A549 (cell line): ENCODE measurements around the gene NDUFS8. TPM values are rescaled to one million over a fixed set of nuclear protein-coding genes. Genes with fewer than 3 reads are reported as not detected.
A peak's percentile ranks its signal among the peaks of the same experiment; 100 is the strongest.

Source experiments
- ATAC-seq, 2 experiments: fragments of 200-7000 bp in 1 of 2; fragments of >200 bp in 1 of 2; cut with Nextera tagmentation in 1 of 2; cut with Tn5 transposase in 1 of 2; 3 replicates each; pipeline versions ENCODE4 v1.8.0 to v1.9.1; 2018 to 2020; ENCODE audit warnings: mild to moderate bottlenecking in 1 of 2, moderate library complexity in 1 of 2
- CTCF ChIA-PET: fragments of 300-600 bp; sonication (Branson Sonifier 250); formaldehyde crosslinking; extraction: SDS; loops from one replicate; lab custom pipeline; 2021; ENCODE audit warnings: antibody characterized with exemption, inconsistent platforms; lab: Yijun Ruan, JAX
- POLR2A ChIA-PET: fragments of 350-600 bp; formaldehyde crosslinking; extraction: SDS; loops from one replicate; lab custom pipeline; 2021; ENCODE audit warnings: antibody characterized with exemption, inconsistent platforms; lab: Yijun Ruan, JAX
- DNase-seq, 2 experiments: peaks; one replicate each; pipeline versions ENCODE4 v3.0.0 to v3.0.0-alpha.2; 2011 to 2016; ENCODE audit warnings: low read depth in 1 of 2, low spot score in 1 of 2
- FAIRE-seq: peaks from 2 replicates; lab custom pipeline; 2011; peaks lifted over from hg19 to GRCh38; lab: Jason Lieb, UNC
- H3K27ac ChIP-seq, 2 experiments: fragments of >200 bp; sonication (Bioruptor Twin); formaldehyde crosslinking; 3 replicates each; pipeline ENCODE4 v1.5.1; 2016 to 2017
- H3K4me1 ChIP-seq: fragments of >200 bp; sonication (Bioruptor Twin); formaldehyde crosslinking; 3 replicates; pipeline ENCODE4 v1.6.1; 2016
- H3K4me2 ChIP-seq: fragments of >200 bp; sonication (Bioruptor Twin); formaldehyde crosslinking; 3 replicates; pipeline ENCODE4 v1.6.1; 2016
- H3K4me3 ChIP-seq: fragments of >200 bp; sonication (Bioruptor Twin); formaldehyde crosslinking; 3 replicates; pipeline ENCODE4 v1.5.1; 2016
- H3K9me3 ChIP-seq: fragments of >200 bp; sonication (Bioruptor Twin); formaldehyde crosslinking; 3 replicates; pipeline ENCODE4 v1.6.1; 2016
- EP300 ChIP-seq, 2 experiments: fragments of >200 bp; sonication (Bioruptor Twin); formaldehyde crosslinking; IDR thresholded peaks; 2 replicates in 1 of 2; 3 replicates in 1 of 2; pipeline ENCODE4 v1.6.1; 2016 to 2017
- ESRRA ChIP-seq: fragments of 150-350 bp; IDR thresholded peaks from 2 replicates; pipeline ENCODE4 v1.6.1; 2014; ENCODE audit warnings: mild to moderate bottlenecking, low read length, borderline replicate concordance
- FOSL2 ChIP-seq, 2 experiments: fragments of 450-650 bp in 1 of 2; fragments of >200 bp in 1 of 2; sonication (Bioruptor Twin) in 1 of 2; formaldehyde crosslinking; IDR thresholded peaks; 2 replicates each; pipeline versions ENCODE4 v1.5.0 to v1.6.1; 2016 to 2020; ENCODE audit warnings: mild to moderate bottlenecking in 1 of 2, moderate library complexity in 1 of 2
- FOXS1 ChIP-seq: fragments of 250-450 bp; sonication (Bioruptor Pico); IDR thresholded peaks from 2 replicates; pipeline ENCODE4 v1.5.0; 2020; ENCODE audit warnings: mild to moderate bottlenecking, moderate library complexity
- GATA3 ChIP-seq: IDR thresholded peaks from 2 replicates; pipeline ENCODE4 v1.6.1; 2012; ENCODE audit warnings: borderline replicate concordance
- HOXA7 ChIP-seq: fragments of 250-450 bp; sonication (Bioruptor Pico); IDR thresholded peaks from 2 replicates; pipeline ENCODE4 v1.5.0; 2020; ENCODE audit warnings: mild to moderate bottlenecking, moderate library complexity
- HOXB13 ChIP-seq: fragments of 250-450 bp; sonication (Bioruptor Pico); IDR thresholded peaks from 2 replicates; pipeline ENCODE4 v1.5.0; 2020; ENCODE audit warnings: low read depth, mild to moderate bottlenecking, moderate library complexity
- HOXB5 ChIP-seq: fragments of 250-450 bp; sonication (Bioruptor Pico); IDR thresholded peaks from 2 replicates; pipeline ENCODE4 v1.5.0; 2020; ENCODE audit warnings: mild to moderate bottlenecking, moderate library complexity
- JUN ChIP-seq, 2 experiments: fragments of >200 bp; sonication (Bioruptor Twin); formaldehyde crosslinking; IDR thresholded peaks; 2 replicates in 1 of 2; 3 replicates in 1 of 2; pipeline ENCODE4 v1.6.1; 2016 to 2017
- KDM5A ChIP-seq: fragments of 200-600 bp; sonication (generic); IDR thresholded peaks from 2 replicates; pipeline ENCODE4 v1.6.1; 2016; ENCODE audit warnings: antibody characterized with exemption, mild to moderate bottlenecking
- PHF8 ChIP-seq: fragments of 200-600 bp; sonication (generic); IDR thresholded peaks from 2 replicates; pipeline ENCODE4 v1.6.1; 2016; ENCODE audit warnings: low read depth, mild to moderate bottlenecking, antibody characterized with exemption, moderate library complexity, borderline replicate concordance
- POLR2A ChIP-seq: IDR thresholded peaks from 2 replicates; pipeline ENCODE4 v1.6.1; 2012; ENCODE audit warnings: mild to moderate bottlenecking, low read length
- POLR2AphosphoS2 ChIP-seq: conservative IDR thresholded peaks from 2 replicates; pipeline ENCODE4 v1.6.1; 2012; ENCODE audit warnings: low read length, improper control_type of control experiment, inconsistent platforms
- RAD21 ChIP-seq, 2 experiments: fragments of >200 bp in 1 of 2; sonication (Bioruptor Twin) in 1 of 2; formaldehyde crosslinking in 1 of 2; IDR thresholded peaks in 1 of 2; conservative IDR thresholded peaks in 1 of 2; 2 replicates in 1 of 2; 3 replicates in 1 of 2; pipeline ENCODE4 v1.6.1; 2012 to 2018; ENCODE audit warnings: inconsistent platforms in 1 of 2
- RFX5 ChIP-seq: fragments of 450-650 bp; IDR thresholded peaks from 2 replicates; pipeline ENCODE4 v1.7.1; 2014; ENCODE audit warnings: antibody characterized with exemption, mild to moderate bottlenecking, moderate library complexity
- SREBF2 ChIP-seq: fragments of 450-650 bp; IDR thresholded peaks from 2 replicates; pipeline ENCODE4 v1.6.1; 2014; ENCODE audit warnings: mild to moderate bottlenecking, moderate library complexity
- TFCP2L1 ChIP-seq: fragments of 250-450 bp; sonication (Bioruptor Pico); IDR thresholded peaks from 2 replicates; pipeline ENCODE4 v1.5.0; 2021; ENCODE audit warnings: mild to moderate bottlenecking
- ZFP36 ChIP-seq: fragments of 450-650 bp; IDR thresholded peaks from 2 replicates; pipeline ENCODE4 v1.6.1; 2014; ENCODE audit warnings: borderline replicate concordance; ENCODE audit not compliant: partially characterized antibody
- ZSCAN20 ChIP-seq: fragments of 250-450 bp; sonication (Bioruptor Pico); IDR thresholded peaks from 2 replicates; pipeline ENCODE4 v1.8.0; 2022; ENCODE audit warnings: mild to moderate bottlenecking, moderate library complexity
- WGBS: methylation state at CpG from one replicate; pipeline ENCODE4 v1.1.6; 2017; ENCODE audit errors: missing lambda C conversion rate; 5-methylcytosine and 5-hydroxymethylcytosine counted together
- polyA minus RNA-seq: library from RNA; depleted of rRNA, polyadenylated mRNA; stranded (reverse); fragments of >200 nt; gene quantifications from 2 replicates; pipeline ENCODE4 v1.2.3, GENCODE V29; 2011; rRNA and poly(A)+ RNA removed
- polyA plus RNA-seq, 4 experiments: library from polyadenylated mRNA; depleted of rRNA in 3 of 4; stranded (reverse); fragments of >200 nt; fragmentation: RNase III in 1 of 4; extraction: RNeasy Plus Mini Kit Qiagen cat#74134 plus additional on column Dnase treatment in 1 of 4; gene quantifications; 2 replicates in 3 of 4; 3 replicates in 1 of 4; pipeline ENCODE4 v1.2.3, GENCODE V29; 2011 to 2017
- TF ChIP-seq, protein P1 (sequence below): fragments of >200 bp; sonication (Bioruptor Twin); formaldehyde crosslinking; IDR thresholded peaks from 3 replicates; pipeline ENCODE4 v1.5.1; 2016
- TF ChIP-seq, protein P2 (sequence below): fragments of >200 bp; sonication (Bioruptor Twin); formaldehyde crosslinking; IDR thresholded peaks from 2 replicates; pipeline ENCODE4 v1.6.1; 2016
- TF ChIP-seq, protein P3 (sequence below): IDR thresholded peaks from 2 replicates; pipeline ENCODE4 v1.6.1; 2012
- TF ChIP-seq, protein P4 (sequence below): IDR thresholded peaks from 2 replicates; pipeline ENCODE4 v1.6.1; 2012
- TF ChIP-seq, protein P5 (sequence below): fragments of 200-600 bp; sonication (generic); IDR thresholded peaks from 2 replicates; pipeline ENCODE4 v1.6.1; 2016; ENCODE audit warnings: antibody characterized with exemption, mild to moderate bottlenecking, moderate library complexity

Gene NDUFS8
- polyA plus RNA-seq (2011; rRNA removed) = 71.0 and 73.7 TPM in 2 replicates
- polyA plus RNA-seq (2012; cell fraction: cytosol; rRNA removed) = 361 and 428 TPM in 2 replicates
- polyA plus RNA-seq (2012; cell fraction: nucleus; rRNA removed) = 379 and 494 TPM in 2 replicates
- 283 to 300 TPM (median 298 TPM) in 3 replicates for polyA plus RNA-seq (2017; fragmentation: RNase III; extraction: RNeasy Plus Mini Kit Qiagen cat#74134 plus additional on column Dnase treatment)
- polyA minus RNA-seq = 93.4 and 105 TPM in 2 replicates

DNA sequence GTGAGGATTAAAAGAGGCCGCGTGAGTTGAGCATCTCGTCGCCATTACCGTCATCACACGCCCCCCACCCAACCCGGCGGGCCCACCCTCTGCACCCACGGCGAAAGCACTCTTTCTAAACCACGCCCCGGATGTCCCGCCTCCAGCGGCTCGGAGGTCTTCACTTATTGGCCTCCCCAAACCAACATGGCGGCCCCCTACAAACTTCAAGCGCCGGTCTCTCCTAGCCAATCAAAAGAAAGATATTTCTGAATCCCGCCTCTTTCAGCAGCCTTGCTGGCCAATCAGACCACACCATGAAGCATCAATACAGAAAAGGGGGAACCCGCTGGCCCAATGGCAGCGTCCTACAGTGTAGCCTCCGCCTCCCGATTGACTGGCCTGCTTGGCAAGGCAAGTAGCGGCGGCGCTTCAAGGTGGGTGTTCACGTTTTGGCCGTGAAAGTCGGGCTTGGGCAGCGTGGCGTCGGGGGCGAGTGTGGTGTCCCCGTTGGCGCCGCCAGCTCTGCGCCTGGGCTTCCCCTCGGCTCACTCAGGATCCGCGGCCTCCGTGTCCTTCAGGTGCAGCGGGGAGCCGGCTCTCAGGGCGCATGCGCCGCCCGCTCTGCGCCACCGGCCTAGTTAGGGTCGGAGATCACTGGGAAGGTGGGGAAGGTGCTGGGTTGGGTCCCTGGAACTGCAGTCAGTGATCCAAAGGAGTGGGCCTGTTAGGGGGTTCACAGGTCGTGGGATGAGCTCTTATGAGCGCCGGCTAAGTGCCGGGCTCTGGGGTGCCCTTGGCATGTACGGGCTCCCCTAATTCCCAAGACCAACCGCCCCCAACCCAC, at the start of gene NDUFS8:
Gene NDUFS8 (plus strand): TSS at position 364 of the 826 bp plus-strand sequence. CDS start 1,471 bp downstream, outside the sequence.
- ChIA-PET CTCF (interaction anchor here (1.1 to 12.3 kb wide), 4 partner anchors 9 to 24 kb away, joined by 3 to 204 read pairs (median 10); partner anchors contain the start of genes ALDH3B1 and UNC93B1), POLR2A (interaction anchor here (0.6 to 2.5 kb wide), 4 partner anchors 11 to 179 kb away, joined by 3 to 16 read pairs (median 10); partner anchors contain the start of gene ALDH3B1)
- Histone ChIP-seq H3K4me2 (peak within 1 kb of the TSS; percentile 88), H3K4me3 (peak within 1 kb of the TSS; percentile 94), H3K9me3 (no peaks in the 10 kb centered on the region), H3K27ac (peak within 1 kb of the TSS; percentile 94 to 98), H3K4me1 (peaks cover 68% of the 10 kb centered on the region)
- ATAC-seq (peak; percentile 78 to 91), DNase-seq (peak; percentile 99), FAIRE-seq (peak; percentile 85)
- WGBS = under 1% methylated on average over 29 of the region's 56 CpGs
- TF ChIP-seq, protein P1, sequence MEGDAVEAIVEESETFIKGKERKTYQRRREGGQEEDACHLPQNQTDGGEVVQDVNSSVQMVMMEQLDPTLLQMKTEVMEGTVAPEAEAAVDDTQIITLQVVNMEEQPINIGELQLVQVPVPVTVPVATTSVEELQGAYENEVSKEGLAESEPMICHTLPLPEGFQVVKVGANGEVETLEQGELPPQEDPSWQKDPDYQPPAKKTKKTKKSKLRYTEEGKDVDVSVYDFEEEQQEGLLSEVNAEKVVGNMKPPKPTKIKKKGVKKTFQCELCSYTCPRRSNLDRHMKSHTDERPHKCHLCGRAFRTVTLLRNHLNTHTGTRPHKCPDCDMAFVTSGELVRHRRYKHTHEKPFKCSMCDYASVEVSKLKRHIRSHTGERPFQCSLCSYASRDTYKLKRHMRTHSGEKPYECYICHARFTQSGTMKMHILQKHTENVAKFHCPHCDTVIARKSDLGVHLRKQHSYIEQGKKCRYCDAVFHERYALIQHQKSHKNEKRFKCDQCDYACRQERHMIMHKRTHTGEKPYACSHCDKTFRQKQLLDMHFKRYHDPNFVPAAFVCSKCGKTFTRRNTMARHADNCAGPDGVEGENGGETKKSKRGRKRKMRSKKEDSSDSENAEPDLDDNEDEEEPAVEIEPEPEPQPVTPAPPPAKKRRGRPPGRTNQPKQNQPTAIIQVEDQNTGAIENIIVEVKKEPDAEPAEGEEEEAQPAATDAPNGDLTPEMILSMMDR = no peak
- TF ChIP-seq EP300 (IDR thresholded peaks at IDR 0.05) (no peak), HOXB13 (CRISPR knock-in tag) (no peak), RFX5 (peak; percentile 73), SREBF2 (no peak), POLR2A (peak; percentile 64), FOSL2 (IDR thresholded peaks at IDR 0.05) (no peak), FOSL2 (CRISPR knock-in tag; IDR thresholded peaks at IDR 0.05) (no peak), HOXB5 (CRISPR knock-in tag) (peak; percentile 97), JUN (IDR thresholded peaks at IDR 0.05) (peak in 1 of 2 experiments; percentile 38; a peak in 1 of 5 replicates), POLR2AphosphoS2 (0 out of 2 replicates have a peak, but pooled peaks have one; percentile 34), HOXA7 (CRISPR knock-in tag) (no peak), RAD21 (conservative IDR thresholded peaks at IDR 0.05 in 1 of 2, IDR thresholded peaks at IDR 0.05 in 1 of 2) (no peak), ESRRA (no peak), ZSCAN20 (no peak), TFCP2L1 (CRISPR knock-in tag) (no peak), GATA3 (no peak), KDM5A (peak; percentile 64; the same call in 1 of the 2 replicates), FOXS1 (no peak), PHF8 (peak; percentile 80), ZFP36 (no peak)
- TF ChIP-seq, protein P2, sequence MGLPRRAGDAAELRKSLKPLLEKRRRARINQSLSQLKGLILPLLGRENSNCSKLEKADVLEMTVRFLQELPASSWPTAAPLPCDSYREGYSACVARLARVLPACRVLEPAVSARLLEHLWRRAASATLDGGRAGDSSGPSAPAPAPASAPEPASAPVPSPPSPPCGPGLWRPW = no peak
- TF ChIP-seq, protein P3, sequence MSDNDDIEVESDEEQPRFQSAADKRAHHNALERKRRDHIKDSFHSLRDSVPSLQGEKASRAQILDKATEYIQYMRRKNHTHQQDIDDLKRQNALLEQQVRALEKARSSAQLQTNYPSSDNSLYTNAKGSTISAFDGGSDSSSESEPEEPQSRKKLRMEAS = peak; percentile 27; the same call in 1 of the 2 replicates
- TF ChIP-seq, protein P4, sequence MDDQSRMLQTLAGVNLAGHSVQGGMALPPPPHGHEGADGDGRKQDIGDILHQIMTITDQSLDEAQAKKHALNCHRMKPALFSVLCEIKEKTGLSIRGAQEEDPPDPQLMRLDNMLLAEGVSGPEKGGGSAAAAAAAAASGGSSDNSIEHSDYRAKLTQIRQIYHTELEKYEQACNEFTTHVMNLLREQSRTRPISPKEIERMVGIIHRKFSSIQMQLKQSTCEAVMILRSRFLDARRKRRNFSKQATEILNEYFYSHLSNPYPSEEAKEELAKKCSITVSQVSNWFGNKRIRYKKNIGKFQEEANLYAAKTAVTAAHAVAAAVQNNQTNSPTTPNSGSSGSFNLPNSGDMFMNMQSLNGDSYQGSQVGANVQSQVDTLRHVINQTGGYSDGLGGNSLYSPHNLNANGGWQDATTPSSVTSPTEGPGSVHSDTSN = no peak
- TF ChIP-seq, protein P5, sequence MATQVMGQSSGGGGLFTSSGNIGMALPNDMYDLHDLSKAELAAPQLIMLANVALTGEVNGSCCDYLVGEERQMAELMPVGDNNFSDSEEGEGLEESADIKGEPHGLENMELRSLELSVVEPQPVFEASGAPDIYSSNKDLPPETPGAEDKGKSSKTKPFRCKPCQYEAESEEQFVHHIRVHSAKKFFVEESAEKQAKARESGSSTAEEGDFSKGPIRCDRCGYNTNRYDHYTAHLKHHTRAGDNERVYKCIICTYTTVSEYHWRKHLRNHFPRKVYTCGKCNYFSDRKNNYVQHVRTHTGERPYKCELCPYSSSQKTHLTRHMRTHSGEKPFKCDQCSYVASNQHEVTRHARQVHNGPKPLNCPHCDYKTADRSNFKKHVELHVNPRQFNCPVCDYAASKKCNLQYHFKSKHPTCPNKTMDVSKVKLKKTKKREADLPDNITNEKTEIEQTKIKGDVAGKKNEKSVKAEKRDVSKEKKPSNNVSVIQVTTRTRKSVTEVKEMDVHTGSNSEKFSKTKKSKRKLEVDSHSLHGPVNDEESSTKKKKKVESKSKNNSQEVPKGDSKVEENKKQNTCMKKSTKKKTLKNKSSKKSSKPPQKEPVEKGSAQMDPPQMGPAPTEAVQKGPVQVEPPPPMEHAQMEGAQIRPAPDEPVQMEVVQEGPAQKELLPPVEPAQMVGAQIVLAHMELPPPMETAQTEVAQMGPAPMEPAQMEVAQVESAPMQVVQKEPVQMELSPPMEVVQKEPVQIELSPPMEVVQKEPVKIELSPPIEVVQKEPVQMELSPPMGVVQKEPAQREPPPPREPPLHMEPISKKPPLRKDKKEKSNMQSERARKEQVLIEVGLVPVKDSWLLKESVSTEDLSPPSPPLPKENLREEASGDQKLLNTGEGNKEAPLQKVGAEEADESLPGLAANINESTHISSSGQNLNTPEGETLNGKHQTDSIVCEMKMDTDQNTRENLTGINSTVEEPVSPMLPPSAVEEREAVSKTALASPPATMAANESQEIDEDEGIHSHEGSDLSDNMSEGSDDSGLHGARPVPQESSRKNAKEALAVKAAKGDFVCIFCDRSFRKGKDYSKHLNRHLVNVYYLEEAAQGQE = no peak
